ENCODE results near the gene TOR1AIP2.

DNA sequence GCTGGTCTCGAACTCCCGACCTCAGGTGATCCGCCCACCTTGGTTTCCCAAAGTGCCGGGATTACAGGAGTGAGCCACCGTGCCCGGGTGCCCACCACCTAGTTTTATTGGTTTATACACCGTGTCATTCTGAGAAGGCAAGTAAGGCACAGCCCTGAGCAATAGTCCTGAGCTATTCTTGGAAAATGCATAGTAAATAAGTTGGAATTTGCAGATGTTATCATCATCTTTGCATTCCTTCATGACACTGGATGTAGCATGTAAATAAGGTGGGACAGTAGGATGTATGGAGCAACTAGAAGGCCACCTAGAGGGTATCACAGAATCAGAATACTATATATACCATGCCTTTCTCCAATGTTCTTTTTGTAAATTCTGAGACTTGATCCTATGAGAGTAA, 11.0 kb downstream of the TOR1AIP2 start:
- TF ChIP-seq, protein P1, sequence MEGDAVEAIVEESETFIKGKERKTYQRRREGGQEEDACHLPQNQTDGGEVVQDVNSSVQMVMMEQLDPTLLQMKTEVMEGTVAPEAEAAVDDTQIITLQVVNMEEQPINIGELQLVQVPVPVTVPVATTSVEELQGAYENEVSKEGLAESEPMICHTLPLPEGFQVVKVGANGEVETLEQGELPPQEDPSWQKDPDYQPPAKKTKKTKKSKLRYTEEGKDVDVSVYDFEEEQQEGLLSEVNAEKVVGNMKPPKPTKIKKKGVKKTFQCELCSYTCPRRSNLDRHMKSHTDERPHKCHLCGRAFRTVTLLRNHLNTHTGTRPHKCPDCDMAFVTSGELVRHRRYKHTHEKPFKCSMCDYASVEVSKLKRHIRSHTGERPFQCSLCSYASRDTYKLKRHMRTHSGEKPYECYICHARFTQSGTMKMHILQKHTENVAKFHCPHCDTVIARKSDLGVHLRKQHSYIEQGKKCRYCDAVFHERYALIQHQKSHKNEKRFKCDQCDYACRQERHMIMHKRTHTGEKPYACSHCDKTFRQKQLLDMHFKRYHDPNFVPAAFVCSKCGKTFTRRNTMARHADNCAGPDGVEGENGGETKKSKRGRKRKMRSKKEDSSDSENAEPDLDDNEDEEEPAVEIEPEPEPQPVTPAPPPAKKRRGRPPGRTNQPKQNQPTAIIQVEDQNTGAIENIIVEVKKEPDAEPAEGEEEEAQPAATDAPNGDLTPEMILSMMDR (IDR thresholded peaks at IDR 0.05; ENCODE audit: extremely low read depth in 1 of 2, insufficient read depth in 1 of 2, low read depth in 1 of 2, low read length in 2 of 2), result no peak
- no peak for TF ChIP-seq EZH2 (IDR thresholded peaks at IDR 0.05; ENCODE audit: borderline replicate concordance, low read depth, low read length, severe bottlenecking)
- TF ChIP-seq POLR2A (IDR thresholded peaks at IDR 0.05; ENCODE audit: low read depth, low read length), result no peak
- no peak for TF ChIP-seq POLR2AphosphoS5 (IDR thresholded peaks at IDR 0.05; ENCODE audit: insufficient read depth, low read depth, low read length)
- TF ChIP-seq, protein P2, sequence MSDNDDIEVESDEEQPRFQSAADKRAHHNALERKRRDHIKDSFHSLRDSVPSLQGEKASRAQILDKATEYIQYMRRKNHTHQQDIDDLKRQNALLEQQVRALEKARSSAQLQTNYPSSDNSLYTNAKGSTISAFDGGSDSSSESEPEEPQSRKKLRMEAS (IDR thresholded peaks at IDR 0.05; ENCODE audit: insufficient read depth, insufficient read length), result no peak
- no peak for TF ChIP-seq FOS (IDR thresholded peaks at IDR 0.05; ENCODE audit: borderline replicate concordance, insufficient read depth, low read length)
- no peak for TF ChIP-seq MYC (IDR thresholded peaks at IDR 0.05; ENCODE audit: low read depth, low read length)
- no peak for TF ChIP-seq GATA2 (IDR thresholded peaks at IDR 0.05; ENCODE audit: insufficient read depth, insufficient read length, low read depth, low read length)
- no peak for TF ChIP-seq JUN (IDR thresholded peaks at IDR 0.05; ENCODE audit: borderline replicate concordance, insufficient read depth, insufficient read length, low read depth)

Data from endothelial cell of umbilical vein (primary cell).